HEK293 (cell line): ENCODE measurements around the gene QRSL1.

Experiments used
- CTCF ChIA-PET: fragments of 350-600 bp; formaldehyde crosslinking; extraction: SDS; loops from one replicate; lab custom pipeline; 2021; ENCODE audit warnings: antibody characterized with exemption; lab: Yijun Ruan, JAX
- POLR2A ChIA-PET: fragments of 300-600 bp; formaldehyde crosslinking; extraction: SDS; loops from one replicate; lab custom pipeline; 2020; ENCODE audit warnings: antibody characterized with exemption, inconsistent platforms; lab: Yijun Ruan, JAX
- H3K27ac ChIP-seq: fragments of 200-500 bp; sonication (Bioruptor generic); 2 replicates; pipeline ENCODE4 v1.5.1; 2014; ENCODE audit warnings: low read depth, low read length, control low read depth, inconsistent platforms; ENCODE audit errors: extremely low read depth
- H3K36me3 ChIP-seq, 2 experiments: fragments of 200-500 bp in 1 of 2; sonication (Bioruptor generic) in 1 of 2; 1 replicate in 1 of 2; 2 replicates in 1 of 2; pipeline ENCODE4 v1.5.1; 2014 to 2017; ENCODE audit warnings: inconsistent platforms in 2 of 2, low read length in 2 of 2; ENCODE audit not compliant: control insufficient read depth in 2 of 2, insufficient read depth in 1 of 2
- H3K4me1 ChIP-seq: fragments of 200-500 bp; sonication (Bioruptor generic); 2 replicates; pipeline ENCODE4 v1.5.1; 2014; ENCODE audit warnings: mild to moderate bottlenecking, low read length, inconsistent platforms; ENCODE audit not compliant: control insufficient read depth, insufficient read depth
- H3K4me3 ChIP-seq: 2 replicates; pipeline ENCODE4 v1.5.1; 2011; ENCODE audit warnings: low read depth, mild to moderate bottlenecking, control low read depth, low read length, moderate library complexity
- H3K9me3 ChIP-seq: fragments of 200-500 bp; sonication (Bioruptor generic); 2 replicates; pipeline ENCODE4 v1.5.1; 2014; ENCODE audit warnings: low read depth, low read length, inconsistent platforms; ENCODE audit not compliant: control insufficient read depth, insufficient read depth
- GFI1B ChIP-seq: fragments of 450-650 bp; formaldehyde crosslinking; IDR thresholded peaks from 2 replicates; pipeline ENCODE4 v1.5.1; 2016; ENCODE audit warnings: missing biosample characterization, missing genetic modification characterization
- GLIS2 ChIP-seq: fragments of 450-650 bp; formaldehyde crosslinking; IDR thresholded peaks from 2 replicates; pipeline ENCODE4 v1.5.1; 2016; ENCODE audit warnings: missing biosample characterization, missing genetic modification characterization
- KLF8 ChIP-seq: fragments of 450-650 bp; formaldehyde crosslinking; IDR thresholded peaks from 2 replicates; pipeline ENCODE4 v1.5.1; 2016; ENCODE audit warnings: missing biosample characterization, missing genetic modification characterization
- OVOL3 ChIP-seq: fragments of 450-650 bp; formaldehyde crosslinking; IDR thresholded peaks from 2 replicates; pipeline ENCODE4 v1.5.1; 2016; ENCODE audit warnings: missing biosample characterization, missing genetic modification characterization
- SCRT1 ChIP-seq: fragments of 450-650 bp; formaldehyde crosslinking; IDR thresholded peaks from 2 replicates; pipeline ENCODE4 v1.5.1; 2016; ENCODE audit warnings: missing biosample characterization, missing genetic modification characterization, borderline replicate concordance
- SP7 ChIP-seq: fragments of 450-650 bp; formaldehyde crosslinking; IDR thresholded peaks from 2 replicates; pipeline ENCODE4 v1.5.1; 2016; ENCODE audit warnings: missing biosample characterization, missing genetic modification characterization
- ZBTB21 ChIP-seq: fragments of 450-650 bp; formaldehyde crosslinking; IDR thresholded peaks from 2 replicates; pipeline ENCODE4 v1.5.1; 2017; ENCODE audit warnings: missing biosample characterization, missing genetic modification characterization
- ZBTB48 ChIP-seq: fragments of 450-650 bp; formaldehyde crosslinking; IDR thresholded peaks from 2 replicates; pipeline ENCODE4 v1.5.1; 2016; ENCODE audit warnings: missing biosample characterization, missing genetic modification characterization
- ZFP3 ChIP-seq: fragments of 450-650 bp; formaldehyde crosslinking; IDR thresholded peaks from 2 replicates; pipeline ENCODE4 v1.5.1; 2016; ENCODE audit warnings: low read depth, missing biosample characterization, missing genetic modification characterization
- ZFP41 ChIP-seq: fragments of 450-650 bp; formaldehyde crosslinking; IDR thresholded peaks from 2 replicates; pipeline ENCODE4 v1.5.1; 2016; ENCODE audit warnings: missing biosample characterization, missing genetic modification characterization, borderline replicate concordance
- ZNF19 ChIP-seq: fragments of 450-650 bp; formaldehyde crosslinking; IDR thresholded peaks from 2 replicates; pipeline ENCODE4; 2016; ENCODE audit warnings: missing biosample characterization, missing genetic modification characterization, low read depth
- ZNF202 ChIP-seq: fragments of 450-650 bp; formaldehyde crosslinking; IDR thresholded peaks from 2 replicates; pipeline ENCODE4 v1.5.1; 2016; ENCODE audit warnings: missing biosample characterization, missing genetic modification characterization, borderline replicate concordance
- ZNF404 ChIP-seq: fragments of 450-650 bp; formaldehyde crosslinking; IDR thresholded peaks from 2 replicates; pipeline ENCODE4 v1.5.1; 2017; ENCODE audit warnings: missing biosample characterization, missing genetic modification characterization
- ZNF560 ChIP-seq: fragments of 450-650 bp; formaldehyde crosslinking; IDR thresholded peaks from 2 replicates; pipeline ENCODE4 v1.5.1; 2017; ENCODE audit warnings: missing biosample characterization, missing genetic modification characterization, borderline replicate concordance
- TF ChIP-seq, protein P1 (sequence below): fragments of 450-650 bp; formaldehyde crosslinking; IDR thresholded peaks from 2 replicates; pipeline ENCODE4 v1.5.1; 2016; ENCODE audit warnings: missing biosample characterization, missing genetic modification characterization, borderline replicate concordance
- TF ChIP-seq, protein P2 (sequence below): fragments of 450-650 bp; formaldehyde crosslinking; IDR thresholded peaks from 2 replicates; pipeline ENCODE4 v1.5.0; 2017; ENCODE audit warnings: missing biosample characterization, missing genetic modification characterization, borderline replicate concordance
- TF ChIP-seq, protein P3 (sequence below): fragments of 450-650 bp; formaldehyde crosslinking; conservative IDR thresholded peaks from 2 replicates; pipeline ENCODE4 v1.5.1; 2016; ENCODE audit warnings: low read depth, missing biosample characterization, missing genetic modification characterization
- TF ChIP-seq, protein P4 (sequence below): fragments of 450-650 bp; formaldehyde crosslinking; IDR thresholded peaks from 2 replicates; pipeline ENCODE4 v1.5.1; 2016; ENCODE audit warnings: missing biosample characterization, missing genetic modification characterization

QRSL1 gene

DNA sequence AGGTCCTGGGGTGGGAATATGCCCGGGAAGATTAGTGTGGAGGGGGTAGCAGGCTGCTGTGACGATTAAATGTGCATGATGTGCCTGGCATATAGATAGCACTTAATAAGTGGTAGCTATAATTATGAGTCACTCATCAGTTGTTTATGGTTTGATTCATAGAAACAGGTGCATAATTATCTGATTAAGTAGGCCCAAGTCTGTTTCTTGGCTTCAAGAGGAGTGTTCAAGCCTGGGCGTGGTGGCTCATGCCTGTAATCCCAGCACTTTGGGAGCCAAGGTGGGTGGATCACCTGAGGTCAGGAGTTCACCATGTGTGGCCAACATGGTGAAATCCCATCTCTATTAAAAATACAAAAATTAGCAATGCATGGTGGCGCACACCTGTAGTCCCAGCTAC lies 74.9 kb downstream of the QRSL1 start:
- H3K9me3 ChIP-seq = no peaks in the 10 kb centered on the region
- peaks cover 8% of the 10 kb centered on the region; the same call in 1 of the 2 replicates for H3K4me1 ChIP-seq
- TF ChIP-seq, protein P1, sequence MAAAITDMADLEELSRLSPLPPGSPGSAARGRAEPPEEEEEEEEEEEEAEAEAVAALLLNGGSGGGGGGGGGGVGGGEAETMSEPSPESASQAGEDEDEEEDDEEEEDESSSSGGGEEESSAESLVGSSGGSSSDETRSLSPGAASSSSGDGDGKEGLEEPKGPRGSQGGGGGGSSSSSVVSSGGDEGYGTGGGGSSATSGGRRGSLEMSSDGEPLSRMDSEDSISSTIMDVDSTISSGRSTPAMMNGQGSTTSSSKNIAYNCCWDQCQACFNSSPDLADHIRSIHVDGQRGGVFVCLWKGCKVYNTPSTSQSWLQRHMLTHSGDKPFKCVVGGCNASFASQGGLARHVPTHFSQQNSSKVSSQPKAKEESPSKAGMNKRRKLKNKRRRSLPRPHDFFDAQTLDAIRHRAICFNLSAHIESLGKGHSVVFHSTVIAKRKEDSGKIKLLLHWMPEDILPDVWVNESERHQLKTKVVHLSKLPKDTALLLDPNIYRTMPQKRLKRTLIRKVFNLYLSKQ (tag by site-specific recombination) = no peak
- no peak for TF ChIP-seq SP7 (tag by site-specific recombination)
- TF ChIP-seq ZNF19 (tag by site-specific recombination) = no peak
- TF ChIP-seq ZNF202 (tag by site-specific recombination) = no peak
- no peak for TF ChIP-seq OVOL3 (tag by site-specific recombination)
- TF ChIP-seq GFI1B (tag by site-specific recombination) = no peak
- TF ChIP-seq ZFP41 (tag by site-specific recombination) = no peak
- no peak for TF ChIP-seq ZFP3
- no peak for TF ChIP-seq GLIS2
- TF ChIP-seq ZNF560 = no peak
- no peak for TF ChIP-seq SCRT1 (tag by site-specific recombination)
- no peak for TF ChIP-seq ZBTB21 (tag by site-specific recombination)
- TF ChIP-seq, protein P2, sequence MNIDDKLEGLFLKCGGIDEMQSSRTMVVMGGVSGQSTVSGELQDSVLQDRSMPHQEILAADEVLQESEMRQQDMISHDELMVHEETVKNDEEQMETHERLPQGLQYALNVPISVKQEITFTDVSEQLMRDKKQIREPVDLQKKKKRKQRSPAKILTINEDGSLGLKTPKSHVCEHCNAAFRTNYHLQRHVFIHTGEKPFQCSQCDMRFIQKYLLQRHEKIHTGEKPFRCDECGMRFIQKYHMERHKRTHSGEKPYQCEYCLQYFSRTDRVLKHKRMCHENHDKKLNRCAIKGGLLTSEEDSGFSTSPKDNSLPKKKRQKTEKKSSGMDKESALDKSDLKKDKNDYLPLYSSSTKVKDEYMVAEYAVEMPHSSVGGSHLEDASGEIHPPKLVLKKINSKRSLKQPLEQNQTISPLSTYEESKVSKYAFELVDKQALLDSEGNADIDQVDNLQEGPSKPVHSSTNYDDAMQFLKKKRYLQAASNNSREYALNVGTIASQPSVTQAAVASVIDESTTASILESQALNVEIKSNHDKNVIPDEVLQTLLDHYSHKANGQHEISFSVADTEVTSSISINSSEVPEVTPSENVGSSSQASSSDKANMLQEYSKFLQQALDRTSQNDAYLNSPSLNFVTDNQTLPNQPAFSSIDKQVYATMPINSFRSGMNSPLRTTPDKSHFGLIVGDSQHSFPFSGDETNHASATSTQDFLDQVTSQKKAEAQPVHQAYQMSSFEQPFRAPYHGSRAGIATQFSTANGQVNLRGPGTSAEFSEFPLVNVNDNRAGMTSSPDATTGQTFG = no peak
- no peak for TF ChIP-seq ZNF404 (tag by site-specific recombination)
- TF ChIP-seq, protein P3, sequence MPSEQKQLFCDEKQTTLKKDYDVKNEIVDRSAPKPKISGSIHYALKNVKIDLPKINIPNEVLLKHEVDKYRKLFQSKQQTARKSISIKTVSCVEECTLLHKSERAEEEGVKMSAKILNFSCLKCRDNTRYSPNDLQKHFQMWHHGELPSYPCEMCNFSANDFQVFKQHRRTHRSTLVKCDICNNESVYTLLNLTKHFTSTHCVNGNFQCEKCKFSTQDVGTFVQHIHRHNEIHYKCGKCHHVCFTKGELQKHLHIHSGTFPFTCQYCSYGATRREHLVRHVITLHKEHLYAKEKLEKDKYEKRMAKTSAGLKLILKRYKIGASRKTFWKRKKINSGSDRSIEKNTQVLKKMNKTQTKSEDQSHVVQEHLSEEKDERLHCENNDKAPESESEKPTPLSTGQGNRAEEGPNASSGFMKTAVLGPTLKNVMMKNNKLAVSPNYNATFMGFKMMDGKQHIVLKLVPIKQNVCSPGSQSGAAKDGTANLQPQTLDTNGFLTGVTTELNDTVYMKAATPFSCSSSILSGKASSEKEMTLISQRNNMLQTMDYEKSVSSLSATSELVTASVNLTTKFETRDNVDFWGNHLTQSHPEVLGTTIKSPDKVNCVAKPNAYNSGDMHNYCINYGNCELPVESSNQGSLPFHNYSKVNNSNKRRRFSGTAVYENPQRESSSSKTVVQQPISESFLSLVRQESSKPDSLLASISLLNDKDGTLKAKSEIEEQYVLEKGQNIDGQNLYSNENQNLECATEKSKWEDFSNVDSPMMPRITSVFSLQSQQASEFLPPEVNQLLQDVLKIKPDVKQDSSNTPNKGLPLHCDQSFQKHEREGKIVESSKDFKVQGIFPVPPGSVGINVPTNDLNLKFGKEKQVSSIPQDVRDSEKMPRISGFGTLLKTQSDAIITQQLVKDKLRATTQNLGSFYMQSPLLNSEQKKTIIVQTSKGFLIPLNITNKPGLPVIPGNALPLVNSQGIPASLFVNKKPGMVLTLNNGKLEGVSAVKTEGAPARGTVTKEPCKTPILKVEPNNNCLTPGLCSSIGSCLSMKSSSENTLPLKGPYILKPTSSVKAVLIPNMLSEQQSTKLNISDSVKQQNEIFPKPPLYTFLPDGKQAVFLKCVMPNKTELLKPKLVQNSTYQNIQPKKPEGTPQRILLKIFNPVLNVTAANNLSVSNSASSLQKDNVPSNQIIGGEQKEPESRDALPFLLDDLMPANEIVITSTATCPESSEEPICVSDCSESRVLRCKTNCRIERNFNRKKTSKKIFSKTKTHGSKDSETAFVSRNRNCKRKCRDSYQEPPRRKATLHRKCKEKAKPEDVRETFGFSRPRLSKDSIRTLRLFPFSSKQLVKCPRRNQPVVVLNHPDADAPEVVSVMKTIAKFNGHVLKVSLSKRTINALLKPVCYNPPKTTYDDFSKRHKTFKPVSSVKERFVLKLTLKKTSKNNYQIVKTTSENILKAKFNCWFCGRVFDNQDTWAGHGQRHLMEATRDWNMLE (tag by site-specific recombination) = no peak
- TF ChIP-seq, protein P4, sequence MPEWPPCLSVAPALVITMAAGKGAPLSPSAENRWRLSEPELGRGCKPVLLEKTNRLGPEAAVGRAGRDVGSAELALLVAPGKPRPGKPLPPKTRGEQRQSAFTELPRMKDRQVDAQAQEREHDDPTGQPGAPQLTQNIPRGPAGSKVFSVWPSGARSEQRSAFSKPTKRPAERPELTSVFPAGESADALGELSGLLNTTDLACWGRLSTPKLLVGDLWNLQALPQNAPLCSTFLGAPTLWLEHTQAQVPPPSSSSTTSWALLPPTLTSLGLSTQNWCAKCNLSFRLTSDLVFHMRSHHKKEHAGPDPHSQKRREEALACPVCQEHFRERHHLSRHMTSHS (tag by site-specific recombination) = no peak
- no peak for TF ChIP-seq ZBTB48 (tag by site-specific recombination)
- TF ChIP-seq KLF8 (tag by site-specific recombination) = no peak
- POLR2A ChIA-PET = no interaction called here
- CTCF ChIA-PET = interaction anchor here (0.6 to 0.8 kb wide), 4 partner anchors 11 to 260 kb away, joined by 3 to 5 read pairs (median 4); no protein-coding TSS in a partner anchor
- no peaks in the 10 kb centered on the region for H3K36me3 ChIP-seq
- no peak overlapping the region for H3K27ac ChIP-seq
- H3K4me3 ChIP-seq = no peak overlapping the region
